ENCODE measurements around the gene NALCN.

NALCN gene

DNA sequence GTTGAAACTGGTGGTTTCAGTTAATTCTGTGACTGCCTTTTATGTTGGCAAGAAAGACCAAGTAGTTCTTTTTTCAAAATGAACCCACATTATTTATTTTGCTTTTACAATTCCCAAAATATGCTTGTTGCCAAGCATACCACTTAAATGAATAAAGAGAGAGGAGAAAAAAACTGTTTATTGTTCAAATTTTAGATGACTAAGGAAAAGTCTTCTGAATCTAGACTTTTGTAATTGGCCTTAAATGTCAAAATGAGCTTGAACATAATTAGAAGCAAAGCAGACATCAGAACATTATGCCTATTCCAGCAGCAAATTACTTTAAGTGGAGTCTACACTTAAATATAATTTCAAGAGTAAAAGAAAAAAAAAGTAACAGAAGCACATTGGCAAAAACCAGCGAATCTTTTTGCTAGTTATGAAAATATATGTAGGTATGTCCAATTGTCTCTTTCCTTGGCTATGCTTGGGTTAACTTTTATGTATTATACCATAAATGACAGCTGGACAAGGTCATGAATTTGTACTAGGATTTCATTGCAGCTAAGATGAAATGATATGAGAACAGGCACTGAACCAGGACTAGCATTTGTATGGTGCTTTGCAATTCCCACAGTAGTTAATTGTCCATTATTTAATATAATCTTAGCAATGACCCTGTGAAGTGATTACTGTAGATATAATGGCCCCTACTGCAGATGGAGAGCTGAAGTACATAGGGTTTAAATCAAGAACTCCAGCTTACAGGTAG is 211.9 kb downstream of the NALCN start:
- DNase-seq (ENCODE audit: low spot score): no peak

DNA sequence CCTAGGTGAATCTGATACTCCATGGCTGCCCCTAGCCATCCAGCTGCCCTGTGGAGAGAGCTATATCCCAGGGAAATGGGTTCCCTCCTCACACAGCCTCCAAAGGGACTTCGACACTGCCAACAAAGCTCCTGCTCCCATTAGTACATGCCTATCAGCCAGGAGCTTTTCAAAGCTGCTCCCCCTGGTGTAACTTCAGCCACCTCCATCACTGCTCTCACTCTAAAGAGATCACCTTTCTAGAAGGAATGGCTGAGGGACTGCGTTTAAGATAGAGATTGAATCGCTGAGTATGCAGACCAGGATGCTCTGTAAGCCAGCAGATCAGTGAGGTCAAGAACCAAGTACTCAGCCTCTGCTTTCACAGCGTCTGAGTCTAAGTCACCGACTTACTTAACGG is 213.7 kb downstream of the NALCN start:
- DNase-seq (ENCODE audit: low spot score): no peak

DNA sequence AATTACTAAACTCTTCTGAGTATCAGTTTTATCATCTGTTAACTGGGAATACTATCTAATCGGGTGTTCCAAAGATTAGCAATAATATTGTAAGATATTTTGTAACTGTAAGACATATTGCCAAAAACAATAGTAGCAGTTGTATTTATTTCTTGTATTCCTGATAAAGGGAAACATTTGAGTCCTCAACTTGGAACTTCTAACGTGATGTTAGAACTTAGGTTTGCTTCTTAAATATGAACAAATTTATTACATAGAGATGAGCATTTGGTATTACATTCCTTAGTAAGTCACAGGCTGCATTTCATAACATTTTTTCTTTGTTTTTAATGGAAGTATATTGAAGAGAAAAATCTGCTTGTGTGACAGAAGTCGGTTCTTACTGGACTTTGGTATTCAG is 225.3 kb downstream of the NALCN start:
- DNase-seq (ENCODE audit: low spot score): no peak

DNA sequence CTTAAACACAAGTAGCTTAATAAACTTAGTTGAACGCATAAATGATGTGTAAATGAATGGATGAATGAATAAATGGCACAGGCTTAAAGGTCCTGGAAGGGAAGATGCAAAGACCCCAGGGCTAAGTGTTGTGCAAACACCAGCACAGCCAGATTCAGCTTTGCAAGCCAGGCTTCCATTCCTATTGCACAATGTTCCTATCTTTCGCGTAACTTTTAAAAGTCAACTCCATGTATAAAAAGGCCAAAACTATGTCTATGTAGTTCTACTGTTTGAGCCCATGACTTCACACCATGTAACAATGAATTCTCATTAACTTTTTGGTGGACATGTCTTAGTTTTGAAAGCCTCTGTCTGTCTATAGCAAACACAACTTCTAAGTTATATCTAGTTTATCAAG is 226.0 kb downstream of the NALCN start:
- no peak for DNase-seq (ENCODE audit: low spot score)

DNA sequence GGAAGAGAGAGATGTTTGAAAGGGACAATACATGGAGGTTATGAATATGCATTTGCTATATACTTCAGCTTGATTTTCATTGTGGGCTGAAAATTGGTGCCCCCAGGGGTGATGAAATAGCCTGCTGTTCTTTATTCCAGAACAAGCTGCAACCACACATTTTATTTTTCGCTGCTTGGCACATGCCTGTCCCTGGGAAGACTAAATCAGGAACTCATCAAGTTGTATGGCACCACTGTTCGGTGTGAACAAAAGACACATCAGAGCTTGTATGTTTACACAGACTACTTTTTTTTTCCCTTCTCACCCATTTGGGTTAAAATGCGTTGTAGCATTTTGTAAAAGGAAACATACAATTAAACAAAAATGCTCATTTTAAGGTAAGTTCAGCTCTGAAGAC is 230.7 kb downstream of the NALCN start:
- no peak for DNase-seq (ENCODE audit: low spot score)

DNA sequence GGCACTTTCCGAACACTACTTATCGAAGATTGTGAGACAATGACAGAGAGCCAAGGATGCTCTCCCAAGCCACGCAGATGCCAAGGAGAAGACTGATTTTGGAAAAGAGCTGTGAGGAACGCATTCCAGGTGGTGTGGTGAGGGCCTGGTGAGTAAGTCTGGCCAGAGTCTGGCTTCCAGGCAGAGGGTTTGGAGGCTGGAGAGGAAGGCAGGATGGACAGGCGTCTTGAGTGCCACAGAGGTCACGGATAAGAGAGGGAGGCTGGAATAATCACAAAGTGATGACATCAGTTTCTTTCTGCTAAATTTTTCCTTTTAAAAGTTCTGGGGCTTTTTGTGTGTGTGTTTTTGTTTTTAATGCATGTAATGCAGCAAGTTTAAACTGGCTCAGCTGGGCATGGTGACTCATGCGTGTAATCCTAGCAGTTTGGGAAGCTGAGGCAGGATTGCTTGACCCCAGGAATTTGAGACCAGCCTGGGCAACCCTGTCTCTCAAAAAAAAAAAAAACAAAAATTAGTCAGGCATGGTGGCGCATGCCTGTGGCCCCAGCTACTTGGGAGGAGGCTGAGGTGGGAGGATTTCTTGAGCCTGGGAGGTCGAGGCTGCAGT is 235.1 kb downstream of the NALCN start:
- no peak for DNase-seq (ENCODE audit: low spot score)

DNA sequence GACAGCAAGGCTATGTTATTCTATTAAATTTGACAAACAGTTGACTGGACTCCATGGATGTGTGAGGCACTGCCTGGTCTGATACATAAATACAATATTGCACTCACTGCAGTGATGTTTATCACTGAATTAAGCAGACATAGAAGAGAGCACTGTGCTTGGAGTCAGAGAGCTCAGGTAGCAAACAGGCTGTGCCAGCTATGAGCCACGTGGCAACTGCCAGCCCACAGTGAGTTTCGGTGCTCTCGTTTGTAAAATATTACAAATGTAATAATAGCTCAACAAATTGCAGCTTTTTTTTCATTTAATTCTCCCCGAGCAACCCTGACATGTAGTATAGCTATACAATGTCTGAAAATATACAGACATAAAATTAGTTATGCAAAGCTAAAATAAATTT is 237.3 kb downstream of the NALCN start:
- no peak for DNase-seq (ENCODE audit: low spot score)

DNA sequence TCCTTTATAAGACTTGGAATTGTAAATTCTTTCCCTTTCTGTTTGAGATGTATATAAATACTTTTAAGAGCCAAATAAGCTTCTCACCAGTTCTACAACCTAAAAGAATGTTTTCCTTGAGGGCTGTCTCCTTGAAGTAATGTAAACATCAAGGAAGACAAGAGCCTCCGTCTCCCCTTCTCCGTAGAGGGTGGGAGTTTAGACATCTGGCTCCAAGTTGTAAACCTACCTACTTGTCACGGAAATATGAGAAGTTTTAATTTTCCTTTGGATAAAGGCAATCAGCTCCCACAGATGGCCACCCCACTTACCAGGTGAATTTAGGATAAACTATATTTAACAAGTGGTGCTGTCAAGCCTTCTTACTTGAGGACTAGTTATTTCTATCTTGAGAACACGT is 237.9 kb downstream of the NALCN start:
- no peak for DNase-seq (ENCODE audit: low spot score)

DNA sequence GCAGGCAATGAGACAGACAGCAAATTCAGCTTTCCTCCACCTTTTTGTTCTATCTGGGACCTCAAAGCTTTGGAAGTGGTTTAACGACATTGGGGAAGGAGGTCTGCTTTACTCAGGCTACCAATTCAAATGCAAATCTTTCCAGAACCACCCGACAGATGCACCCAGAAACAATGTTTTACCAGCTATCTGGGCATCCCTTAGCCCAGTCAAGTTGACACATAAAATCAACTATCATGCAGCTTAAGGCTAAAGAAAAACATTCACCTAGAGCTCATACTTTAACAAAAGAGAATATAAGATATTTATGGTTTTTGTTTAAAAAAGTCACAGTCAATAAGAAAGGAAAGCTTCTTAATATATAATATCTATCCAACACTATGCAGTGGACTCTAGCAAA is 246.0 kb downstream of the NALCN start:
- DNase-seq (ENCODE audit: low spot score): no peak

DNA sequence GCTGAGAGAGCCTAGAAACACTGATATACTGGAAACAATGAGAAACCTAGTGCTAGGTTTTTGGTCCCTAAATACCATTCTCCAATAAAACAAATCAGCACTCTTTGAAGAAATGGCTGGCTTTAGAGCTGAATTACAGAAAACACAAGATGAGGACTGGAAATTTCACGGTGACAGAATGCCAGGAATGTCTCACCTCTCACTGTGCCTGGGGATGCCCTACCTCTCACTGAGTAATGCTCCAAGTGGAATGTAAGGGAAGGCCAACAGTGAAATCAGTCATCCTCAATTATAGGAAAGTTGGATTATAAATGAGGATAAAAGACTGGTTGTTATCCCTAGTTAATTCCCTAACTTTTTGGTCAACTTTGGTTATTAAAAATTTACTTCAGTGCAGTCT is 259.0 kb downstream of the NALCN start:
- no peak for DNase-seq (ENCODE audit: low spot score)

DNA sequence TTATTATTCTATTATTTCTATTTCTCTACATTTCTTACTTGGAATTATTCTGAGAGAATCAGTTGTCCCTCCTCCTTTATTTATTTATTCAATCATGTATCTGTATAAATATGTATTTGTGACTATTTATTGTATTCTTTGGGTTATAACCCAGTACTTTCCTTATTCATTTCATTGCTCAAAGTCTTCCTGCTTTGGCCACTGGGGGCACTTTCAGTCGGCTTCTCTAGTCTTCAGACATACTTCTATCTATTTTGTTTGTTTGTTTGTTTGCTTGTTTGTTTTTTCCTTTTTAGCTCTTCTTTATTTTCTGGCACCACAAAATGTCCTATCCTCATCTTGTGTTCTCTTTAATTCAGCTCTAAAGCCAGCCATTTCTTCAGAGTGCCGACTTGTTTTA is 260.4 kb downstream of the NALCN start:
- no peak for DNase-seq (ENCODE audit: low spot score)

DNA sequence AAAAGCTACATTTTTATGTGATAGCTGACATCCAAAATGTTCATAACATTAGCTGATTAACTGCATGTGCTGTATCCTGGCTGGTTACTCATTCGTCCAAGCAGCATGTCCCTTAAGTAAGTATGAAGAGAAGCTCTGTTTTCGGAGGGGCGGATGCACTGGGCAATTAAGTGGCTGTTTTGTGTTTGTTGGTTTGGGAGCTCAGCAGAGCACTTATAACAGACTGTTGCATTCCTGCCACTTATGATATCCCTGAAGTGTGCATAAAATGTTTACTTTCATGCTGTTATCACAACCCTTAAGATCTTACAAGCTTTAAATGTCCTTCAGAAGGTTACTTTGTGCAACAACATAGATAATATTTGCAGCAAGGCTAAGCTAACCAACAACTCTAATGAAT is 264.1 kb downstream of the NALCN start:
- no peak for DNase-seq (ENCODE audit: low spot score)

DNA sequence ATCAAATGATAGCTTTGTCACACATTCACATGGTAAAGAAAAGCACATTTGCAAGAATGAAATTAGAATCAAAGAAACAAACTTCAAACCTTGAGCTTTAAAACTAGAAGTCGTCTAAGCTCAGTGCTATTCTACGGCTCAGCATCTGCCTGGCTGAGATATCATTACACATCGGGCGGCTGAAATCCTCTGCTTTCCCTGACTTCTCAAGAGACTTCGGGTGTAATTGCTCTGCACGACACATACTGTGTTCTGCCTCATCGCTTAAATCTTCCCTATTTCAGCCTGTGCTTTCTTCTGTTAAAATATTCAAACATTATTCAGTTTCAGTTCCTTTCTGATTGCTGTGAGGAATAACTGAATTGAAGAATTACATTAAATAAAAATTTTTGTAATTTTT is 265.3 kb downstream of the NALCN start:
- no peak for DNase-seq (ENCODE audit: low spot score)

DNA sequence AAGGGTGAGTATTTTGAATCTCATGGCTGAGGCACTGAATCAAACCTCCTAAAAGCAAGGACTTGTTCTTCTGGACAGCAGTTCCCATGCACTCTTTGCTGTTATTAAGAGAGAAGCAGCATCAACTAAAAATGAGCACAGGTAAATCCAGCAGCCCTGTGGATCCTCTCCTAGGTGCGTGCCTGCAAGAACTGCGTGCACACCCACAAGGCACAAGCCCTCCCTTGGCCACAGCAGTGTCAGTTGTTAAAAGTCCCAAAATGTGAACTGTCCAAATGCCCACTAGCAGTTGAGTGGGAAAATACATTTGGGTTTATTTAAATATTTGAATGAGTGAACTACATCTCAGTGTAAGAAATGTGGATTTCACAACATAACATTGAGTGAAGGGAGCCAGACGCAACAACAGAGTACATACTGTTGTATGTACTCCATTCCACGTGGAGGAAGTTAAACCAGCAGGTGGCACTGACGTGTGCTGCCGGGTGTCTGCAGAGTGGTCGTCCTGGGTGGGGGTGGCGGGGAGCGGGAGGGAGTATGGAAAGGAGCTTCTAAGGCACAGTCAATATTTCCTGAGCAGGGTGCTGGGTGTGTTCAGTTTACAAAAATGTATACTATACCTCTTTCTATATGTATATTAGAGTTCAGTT is 266.4 kb downstream of the NALCN start:
- no peak for DNase-seq (ENCODE audit: low spot score)

DNA sequence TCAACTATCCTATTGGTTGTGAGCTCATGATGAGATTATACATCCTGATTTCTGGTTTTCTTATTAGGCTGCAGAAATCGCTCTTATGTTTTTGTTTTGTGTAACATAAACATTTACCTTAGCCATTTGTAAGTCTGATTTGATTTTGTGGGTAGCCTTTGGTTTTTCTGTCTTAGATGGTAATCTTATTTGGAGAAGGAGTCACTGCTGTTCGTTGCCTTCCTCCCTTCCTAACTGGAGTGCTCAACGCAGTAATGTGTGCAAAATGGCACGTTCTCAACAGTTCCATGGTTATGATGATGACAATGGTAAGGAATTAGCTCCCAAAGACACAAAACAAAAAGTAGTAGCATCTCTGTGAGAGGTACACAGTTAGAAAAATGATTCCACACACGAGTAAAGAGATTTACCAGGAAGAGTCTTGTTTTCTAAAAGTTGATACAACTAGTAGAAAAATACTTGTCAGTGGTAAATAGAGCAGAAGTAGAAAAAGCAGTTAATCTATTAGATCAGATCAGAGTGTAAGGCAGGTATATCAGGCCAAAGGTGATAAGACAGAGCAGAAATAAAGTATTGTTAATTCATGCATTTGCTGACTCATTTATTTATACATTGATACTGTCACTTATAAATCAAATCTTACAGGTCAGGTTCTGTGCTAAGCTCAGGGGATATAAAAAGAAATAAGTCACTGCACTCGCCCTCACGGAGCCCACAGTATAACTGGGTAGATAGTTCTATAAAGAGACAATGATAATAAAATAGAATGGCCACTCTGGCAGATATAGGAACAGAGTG is 270.0 kb downstream of the NALCN start:
- DNase-seq (ENCODE audit: low spot score): no peak

DNA sequence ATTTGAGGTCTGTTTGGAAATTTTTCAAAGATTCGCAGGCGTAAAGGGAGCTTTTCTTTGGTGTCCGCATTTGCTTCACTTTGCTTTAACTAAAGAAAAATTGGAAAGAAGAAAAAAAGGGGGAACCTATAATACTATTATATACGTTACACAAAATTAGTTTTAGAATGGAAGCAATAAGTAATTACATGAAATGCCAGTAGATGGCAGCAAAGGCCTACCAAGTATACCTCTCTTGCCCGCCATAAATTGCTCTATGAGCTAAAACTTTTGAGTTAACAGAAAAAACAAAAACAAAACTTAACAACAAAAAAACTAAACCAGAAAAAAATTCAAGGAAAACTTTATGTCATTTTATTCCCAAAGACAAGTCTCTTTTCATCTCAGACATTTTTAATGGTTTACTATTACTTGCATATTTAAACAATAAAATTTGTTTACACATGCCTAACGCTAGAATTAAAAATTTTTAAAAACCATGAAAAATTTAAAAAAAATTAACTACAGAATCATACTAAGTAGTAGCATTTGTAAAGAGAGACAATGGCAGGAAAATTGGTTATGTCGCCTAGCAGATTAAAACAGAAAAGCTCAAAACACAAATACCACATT is 271.4 kb downstream of the NALCN start:
- no peak for DNase-seq (ENCODE audit: low spot score)

DNA sequence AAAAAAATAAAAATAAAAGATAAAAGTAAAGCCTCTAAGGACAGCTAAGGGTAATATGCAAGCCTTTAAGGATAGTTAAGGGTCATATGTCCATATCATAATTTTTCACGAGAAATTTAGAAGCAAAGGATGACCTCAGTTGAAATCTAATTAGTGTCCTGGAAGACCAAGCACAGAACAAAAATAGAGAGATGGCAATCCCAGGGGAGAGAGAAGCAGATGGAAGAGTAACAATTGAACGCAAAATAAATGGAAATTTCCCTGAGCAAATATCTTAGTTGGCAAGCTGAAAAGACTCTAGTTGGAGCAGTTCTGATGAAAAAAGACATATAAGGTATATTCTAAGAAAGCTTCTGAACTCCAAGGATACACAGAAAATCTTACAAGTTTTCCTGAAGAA is 275.4 kb downstream of the NALCN start:
- DNase-seq (ENCODE audit: low spot score): no peak

DNA sequence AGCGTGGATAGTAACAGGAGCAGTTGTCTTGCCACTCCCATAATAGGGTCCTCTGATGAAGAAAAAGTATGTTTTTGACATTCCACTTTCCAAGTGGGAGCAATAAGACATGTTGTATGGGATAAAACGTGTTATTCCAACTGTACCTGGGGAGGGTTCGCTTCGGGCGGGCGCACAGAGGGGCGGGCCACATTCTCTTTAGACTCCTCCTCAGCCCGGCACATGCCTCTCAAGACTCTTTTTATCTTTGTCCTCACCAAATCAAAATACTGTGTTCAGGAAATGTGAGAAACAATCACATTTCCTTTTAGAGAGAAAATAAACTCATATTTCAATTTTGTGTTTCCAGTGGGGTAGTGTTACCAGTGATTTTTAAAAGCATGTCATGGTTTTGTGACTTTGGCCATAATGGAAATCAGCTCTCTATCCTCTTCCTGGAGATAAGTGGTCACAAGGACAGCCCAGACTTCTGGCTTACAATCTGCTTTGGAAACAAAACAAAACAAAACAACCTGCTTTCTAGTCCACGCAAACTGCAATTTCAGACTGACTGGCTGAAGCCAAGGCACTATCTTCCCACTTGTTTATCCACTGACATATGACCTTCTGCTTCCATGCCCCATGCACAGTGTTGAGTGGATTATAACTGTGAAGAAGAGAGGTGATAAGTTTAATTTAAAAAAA is 276.1 kb downstream of the NALCN start:
- DNase-seq (ENCODE audit: low spot score): no peak

DNA sequence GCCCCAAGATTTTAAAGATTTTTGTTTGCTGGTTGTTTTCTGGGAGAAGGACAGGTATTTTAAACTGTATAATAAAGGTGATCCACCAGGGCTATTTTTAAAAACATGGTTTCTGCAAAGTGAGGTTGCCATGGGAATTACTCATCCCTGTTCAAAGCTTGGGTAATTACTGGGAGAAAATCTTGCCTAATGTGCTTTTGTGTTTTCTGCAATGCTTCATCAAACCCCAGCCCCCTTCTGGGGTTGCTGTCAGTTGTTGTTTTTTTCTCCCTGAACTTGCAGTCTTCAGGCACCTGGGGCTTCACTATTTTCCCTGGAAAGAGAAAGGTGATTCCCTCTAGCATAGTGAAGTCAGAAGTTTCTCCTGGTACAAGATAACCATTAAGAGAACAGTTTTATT is 277.2 kb downstream of the NALCN start:
- DNase-seq (ENCODE audit: low spot score): no peak

DNA sequence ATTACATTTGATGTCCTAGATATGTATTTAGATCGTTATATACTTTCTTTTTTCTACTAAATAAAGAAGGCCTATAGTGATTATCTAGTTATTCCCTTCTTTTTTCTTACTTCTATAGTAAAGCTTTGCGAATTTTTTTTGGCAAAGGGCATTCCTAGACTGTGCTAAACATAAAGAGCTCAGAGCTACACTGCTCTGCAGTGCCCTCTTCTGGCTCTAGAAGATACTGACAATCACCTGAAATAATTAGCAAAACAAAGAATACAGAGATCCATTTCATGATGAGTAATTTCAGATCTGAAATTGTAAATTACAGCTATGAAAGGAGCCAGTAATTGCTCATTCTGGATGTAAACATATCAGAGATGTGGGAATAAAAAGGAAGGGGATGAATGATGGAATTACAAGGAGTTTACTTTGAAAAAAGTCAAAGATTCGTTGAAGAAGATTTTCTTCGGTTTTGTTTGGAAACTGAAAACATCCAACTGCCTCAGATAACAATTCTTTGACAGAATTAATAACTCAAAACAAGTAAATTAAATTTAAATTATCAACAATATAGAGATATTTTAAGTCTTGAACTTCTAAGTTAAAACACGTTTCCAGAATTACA is 288.5 kb downstream of the NALCN start:
- no peak for DNase-seq (ENCODE audit: low spot score)

DNA sequence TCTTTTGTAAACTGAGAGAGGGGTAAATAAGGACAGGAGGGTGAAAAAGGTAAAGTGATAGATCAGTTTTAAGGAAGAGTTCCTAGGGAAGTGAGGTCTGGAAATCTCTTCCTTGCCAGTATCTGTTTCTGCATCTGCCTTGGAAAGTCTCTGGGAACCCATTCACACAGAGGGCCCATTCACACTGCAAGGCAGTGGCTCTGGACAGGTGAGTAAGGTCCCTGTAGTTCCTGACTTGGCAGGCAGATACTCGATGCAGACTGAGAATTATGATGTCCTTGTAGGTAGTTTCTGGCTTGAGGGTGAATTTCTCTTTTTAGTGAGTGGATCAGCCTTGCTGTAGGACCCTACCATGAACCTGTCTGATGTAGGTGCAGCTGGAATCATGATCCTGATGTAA is 293.3 kb downstream of the NALCN start:
- DNase-seq (ENCODE audit: low spot score): no peak
